HepG2 (cell line): ENCODE data around the gene SURF2. TPM values are rescaled to one million over a fixed set of nuclear protein-coding genes. Genes with fewer than 3 reads are reported as not detected.

Experiments
- CHD4 ChIP-seq: fragments of 200-600 bp; sonication (generic); IDR thresholded peaks from 2 replicates; pipeline ENCODE4 v1.7.0; 2017; ENCODE audit warnings: mild to moderate bottlenecking, low read length, borderline replicate concordance
- ETV5 ChIP-seq: IDR thresholded peaks from 2 replicates; pipeline ENCODE4 v1.6.1; 2018; ENCODE audit warnings: missing biosample characterization, missing genetic modification reagents, inconsistent platforms, borderline replicate concordance
- HIC2 ChIP-seq: sonication (generic); formaldehyde crosslinking; IDR thresholded peaks from 2 replicates; pipeline ENCODE4 v1.9.0; 2022; ENCODE audit warnings: low read depth, missing genetic modification reagents
- PRDM10 ChIP-seq: sonication (generic); formaldehyde crosslinking; IDR thresholded peaks from 2 replicates; pipeline ENCODE4 v1.4.0; 2020; ENCODE audit warnings: low read depth, missing genetic modification reagents
- RFX3 ChIP-seq: IDR thresholded peaks from 2 replicates; pipeline ENCODE4 v1.6.1; 2016; ENCODE audit warnings: missing biosample characterization, missing genetic modification reagents
- TRAFD1 ChIP-seq: sonication (generic); formaldehyde crosslinking; IDR thresholded peaks from 2 replicates; pipeline ENCODE4 v1.5.1; 2020; ENCODE audit warnings: missing genetic modification reagents, mild to moderate bottlenecking, borderline replicate concordance
- polyA plus RNA-seq, 8 experiments: library from polyadenylated mRNA; depleted of rRNA in 3 of 8; stranded (reverse) in 7 of 8; unstranded in 1 of 8; fragments of >200 nt; fragmentation: Illumina TruSeq in 4 of 8; extraction: Trizol in 4 of 8; gene quantifications; 2 replicates each; pipeline versions ENCODE4 v1.2.1 to v1.2.3, GENCODE V29; 2011 to 2016; ENCODE audit warnings: low read depth in 4 of 8, missing spikeins in 1 of 8, mixed read lengths in 1 of 8; ENCODE audit not compliant: insufficient read depth in 1 of 8
- total RNA-seq, 5 experiments: library from RNA; depleted of rRNA; stranded (reverse); fragments of >200 nt; fragmentation: Illumina TruSeq; extraction: Trizol; gene quantifications; 2 replicates each; pipeline ENCODE4 v1.2.3, GENCODE V29; 2016; ENCODE audit warnings: low read depth in 1 of 5

The SURF2 gene
- total and polyA plus RNA-seq, 2 of the 13 experiments (the other 11 are each of a cell fraction or from before 2014, with no cell fraction given), result 6.3 to 13.6 TPM

GRCh38 chr9:133334161-133334560, 22.2 kb upstream of the SURF2 start (continued):
- TF ChIP-seq HIC2 (no peak), CHD4 (no peak), ETV5 (CRISPR knock-in tag) (no peak), TRAFD1 (no peak), RFX3 (CRISPR knock-in tag) (no peak), PRDM10 (CRISPR knock-in tag) (no peak)
- TF ChIP-seq, all 625 proteins: peak for 0
